ENCODE results near the gene RALGPS2.
"Not testable (repeated sequence)": the region's sequence is repeated elsewhere in the genome, so short reads cannot be mapped to it uniquely, and the experiment has no call there.

The RALGPS2 gene

DNA sequence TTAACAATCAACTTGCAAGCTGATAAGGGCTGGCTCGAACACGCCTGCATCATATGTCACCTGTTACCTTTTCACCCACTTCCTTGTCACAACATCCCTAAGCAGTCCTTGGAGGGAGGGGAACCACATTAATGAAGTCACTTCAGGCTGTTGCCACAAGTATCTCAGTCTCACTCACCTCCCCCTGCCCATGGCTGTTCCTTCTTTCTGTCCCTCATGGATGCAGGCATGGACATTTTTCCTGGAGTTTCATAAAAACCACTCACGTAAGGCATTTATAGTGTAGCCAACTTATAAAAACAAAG lies 222.6 kb downstream of the RALGPS2 start:
- H4K20me1 ChIP-seq (ENCODE audit: insufficient read depth, low read length) = no peaks in the 10 kb centered on the region
- peaks cover 7% of the 10 kb centered on the region; the same call in 1 of the 2 replicates for H3K4me1 ChIP-seq (ENCODE audit: low read length)
- no peak overlapping the region for H3K27ac ChIP-seq (ENCODE audit: low read length)
- H3K4me2 ChIP-seq (ENCODE audit: low read length) = no peak overlapping the region
- H3K79me2 ChIP-seq (ENCODE audit: low read length) = no peaks in the 10 kb centered on the region
- no peak overlapping the region for H2AFZ ChIP-seq (ENCODE audit: low read depth, low read length)
- peaks cover 15% of the 10 kb centered on the region; the same call in 1 of the 2 replicates for H3K27me3 ChIP-seq (ENCODE audit: low read depth, low read length)
- no peak for TF ChIP-seq CTCF (IDR thresholded peaks at IDR 0.05; ENCODE audit: low read depth, low read length)
- TF ChIP-seq EZH2phosphoT487 (IDR thresholded peaks at IDR 0.05; ENCODE audit: low read depth) = no peak
- H3K9ac ChIP-seq (ENCODE audit: low read length) = no peak overlapping the region
- no peak overlapping the region for H3K4me3 ChIP-seq (ENCODE audit: low read length)
- no peaks in the 10 kb centered on the region for H3K9me3 ChIP-seq (ENCODE audit: insufficient read depth, low read length)
- no peaks in the 10 kb centered on the region for H3K36me3 ChIP-seq (replicated peaks; ENCODE audit: low read depth, low read length)

DNA sequence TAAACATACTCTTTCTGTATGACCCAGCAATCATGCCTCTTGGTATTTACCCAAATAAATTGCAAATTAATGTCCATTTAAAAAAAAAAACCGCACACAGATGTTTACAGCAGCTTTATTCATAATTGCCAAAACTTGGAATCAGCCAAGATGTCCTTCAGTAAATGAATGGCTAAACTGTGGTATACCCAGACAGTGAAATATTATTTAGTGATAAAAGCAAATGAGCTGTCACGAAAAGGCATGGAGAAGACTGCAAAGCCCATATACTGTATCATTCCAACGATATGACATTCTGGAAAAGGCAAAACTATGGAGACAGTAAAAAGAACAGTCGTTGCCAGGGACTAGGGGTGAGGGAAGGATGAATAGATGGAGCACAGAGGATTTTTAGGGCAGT lies 223.6 kb downstream of the RALGPS2 start:
- Histone ChIP-seq H3K4me2 (ENCODE audit: low read length) (no peak overlapping the region), H3K4me1 (ENCODE audit: low read length) (no peaks in the 10 kb centered on the region), H3K79me2 (ENCODE audit: low read length) (no peaks in the 10 kb centered on the region), H3K4me3 (ENCODE audit: low read length) (no peak overlapping the region), H3K27ac (ENCODE audit: low read length) (no peak overlapping the region), H3K9me3 (ENCODE audit: insufficient read depth, low read length) (no peaks in the 10 kb centered on the region), H3K36me3 (replicated peaks; ENCODE audit: low read depth, low read length) (no peaks in the 10 kb centered on the region), H3K9ac (ENCODE audit: low read length) (no peak overlapping the region), H3K27me3 (ENCODE audit: low read depth, low read length) (peaks cover 15% of the 10 kb centered on the region; the same call in 1 of the 2 replicates), H4K20me1 (ENCODE audit: insufficient read depth, low read length) (no peaks in the 10 kb centered on the region), H2AFZ (ENCODE audit: low read depth, low read length) (no peak overlapping the region)
- TF ChIP-seq CTCF (IDR thresholded peaks at IDR 0.05; ENCODE audit: low read depth, low read length) (no peak), EZH2phosphoT487 (IDR thresholded peaks at IDR 0.05; ENCODE audit: low read depth) (no peak)

DNA sequence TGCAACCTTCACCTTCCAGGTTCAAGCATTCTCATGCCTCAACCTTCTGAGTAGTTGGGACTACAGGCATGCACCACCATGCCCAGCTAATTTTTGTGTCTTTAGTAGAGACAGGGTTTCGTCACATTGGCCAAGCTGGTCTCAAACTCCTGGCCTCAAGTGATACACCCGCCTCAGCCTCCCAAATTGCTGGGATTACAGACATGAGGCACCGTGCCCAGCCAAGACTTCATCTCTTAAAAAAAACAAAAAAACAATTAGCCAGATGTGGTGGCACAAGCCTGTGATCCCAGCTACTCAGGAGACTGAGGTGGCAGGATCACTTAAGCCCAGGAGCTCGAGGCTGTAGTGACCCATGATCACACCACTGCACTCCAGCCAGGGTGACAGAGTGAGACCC lies 224.8 kb downstream of the RALGPS2 start:
- H3K4me1 ChIP-seq (ENCODE audit: low read length); H3K4me3 ChIP-seq (ENCODE audit: low read length); H3K4me2 ChIP-seq (ENCODE audit: low read length); H2AFZ ChIP-seq (ENCODE audit: low read depth, low read length); H3K27ac ChIP-seq (ENCODE audit: low read length); H3K9me3 ChIP-seq (ENCODE audit: insufficient read depth, low read length); H3K79me2 ChIP-seq (ENCODE audit: low read length); H3K9ac ChIP-seq (ENCODE audit: low read length); H4K20me1 ChIP-seq (ENCODE audit: insufficient read depth, low read length); H3K36me3 ChIP-seq (replicated peaks; ENCODE audit: low read depth, low read length): not testable (repeated sequence)
- H3K27me3 ChIP-seq (ENCODE audit: low read depth, low read length) = peaks cover 15% of the 10 kb centered on the region; the same call in 1 of the 2 replicates

GRCh38 chr1:178951600-178951999 lies 226.6 kb downstream of the RALGPS2 start:
- H2AFZ ChIP-seq (ENCODE audit: low read depth, low read length) = no peak overlapping the region
- H3K4me2 ChIP-seq (ENCODE audit: low read length) = no peak overlapping the region
- no peaks in the 10 kb centered on the region for H3K36me3 ChIP-seq (replicated peaks; ENCODE audit: low read depth, low read length)
- no peaks in the 10 kb centered on the region for H3K4me1 ChIP-seq (ENCODE audit: low read length)
- no peak for TF ChIP-seq EZH2phosphoT487 (IDR thresholded peaks at IDR 0.05; ENCODE audit: low read depth)
- TF ChIP-seq CTCF (IDR thresholded peaks at IDR 0.05; ENCODE audit: low read depth, low read length) = no peak
- H3K27me3 ChIP-seq (ENCODE audit: low read depth, low read length) = peaks cover 19% of the 10 kb centered on the region; the same call in 1 of the 2 replicates
- H4K20me1 ChIP-seq (ENCODE audit: insufficient read depth, low read length) = no peaks in the 10 kb centered on the region
- H3K9me3 ChIP-seq (ENCODE audit: insufficient read depth, low read length) = no peaks in the 10 kb centered on the region
- H3K4me3 ChIP-seq (ENCODE audit: low read length) = no peak overlapping the region
- H3K9ac ChIP-seq (ENCODE audit: low read length) = no peak overlapping the region
- H3K79me2 ChIP-seq (ENCODE audit: low read length) = no peaks in the 10 kb centered on the region
- H3K27ac ChIP-seq (ENCODE audit: low read length) = no peak overlapping the region

DNA sequence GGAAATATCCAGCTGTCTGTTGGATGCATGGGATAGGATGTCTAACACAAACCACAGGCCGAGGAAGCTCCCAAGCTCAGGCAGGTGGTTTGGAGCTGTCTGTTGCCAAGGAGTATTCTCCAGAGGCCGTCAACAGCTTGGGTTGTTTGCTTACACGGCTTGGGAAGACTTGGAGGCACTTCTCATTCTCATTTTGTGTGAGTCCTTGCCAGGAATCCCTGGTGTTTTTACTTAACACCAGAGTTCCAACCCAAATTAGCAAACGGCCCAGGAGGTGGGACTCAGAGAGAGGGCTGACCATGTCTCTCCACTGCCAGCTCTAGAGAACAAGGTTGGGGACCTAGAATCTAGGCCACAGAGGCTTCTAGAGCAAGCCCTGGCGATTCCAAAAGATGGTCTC lies 228.0 kb downstream of the RALGPS2 start:
- H4K20me1 ChIP-seq (ENCODE audit: insufficient read depth, low read length) = no peaks in the 10 kb centered on the region
- H3K4me2 ChIP-seq (ENCODE audit: low read length) = no peak overlapping the region
- H3K79me2 ChIP-seq (ENCODE audit: low read length) = no peaks in the 10 kb centered on the region
- H2AFZ ChIP-seq (ENCODE audit: low read depth, low read length) = no peak overlapping the region
- H3K27me3 ChIP-seq (ENCODE audit: low read depth, low read length) = peaks cover 16% of the 10 kb centered on the region; the same call in 1 of the 2 replicates
- TF ChIP-seq CTCF (IDR thresholded peaks at IDR 0.05; ENCODE audit: low read depth, low read length) = no peak
- no peak for TF ChIP-seq EZH2phosphoT487 (IDR thresholded peaks at IDR 0.05; ENCODE audit: low read depth)
- no peaks in the 10 kb centered on the region for H3K4me1 ChIP-seq (ENCODE audit: low read length)
- no peaks in the 10 kb centered on the region for H3K36me3 ChIP-seq (replicated peaks; ENCODE audit: low read depth, low read length)
- H3K9ac ChIP-seq (ENCODE audit: low read length) = no peak overlapping the region
- H3K9me3 ChIP-seq (ENCODE audit: insufficient read depth, low read length) = no peaks in the 10 kb centered on the region
- H3K4me3 ChIP-seq (ENCODE audit: low read length) = no peak overlapping the region
- H3K27ac ChIP-seq (ENCODE audit: low read length) = no peak overlapping the region

Data from OCI-LY3 (cell line).